GM18861 (cell line): ENCODE measurements around the gene C1orf210.

Experiments used
- ATAC-seq: cut with Tn5 transposase; IDR thresholded peaks from one replicate; pipeline ENCODE4 v1.9.1; 2021; ENCODE audit not compliant: unreplicated experiment

C1orf210 gene

GRCh38 chr1:43312663-43313515 lies 27.5 kb upstream of the C1orf210 start:
- ATAC-seq: no peak

DNA sequence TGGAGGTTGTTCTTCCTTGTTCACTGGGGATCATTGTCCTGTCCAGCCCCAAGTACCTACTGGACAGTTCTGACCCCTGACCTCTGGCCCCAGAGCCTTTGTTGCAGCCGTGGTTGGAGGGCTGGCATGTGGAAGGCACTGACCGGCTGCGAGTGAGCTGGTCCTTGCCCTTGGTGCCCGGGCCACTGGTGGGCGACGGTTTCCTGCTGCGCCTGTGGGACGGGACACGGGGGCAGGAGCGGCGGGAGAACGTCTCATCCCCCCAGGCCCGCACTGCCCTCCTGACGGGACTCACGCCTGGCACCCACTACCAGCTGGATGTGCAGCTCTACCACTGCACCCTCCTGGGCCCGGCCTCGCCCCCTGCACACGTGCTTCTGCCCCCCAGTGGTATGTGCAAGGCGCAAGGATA lies 26.8 kb upstream of the C1orf210 start:
- ATAC-seq: no peak

DNA sequence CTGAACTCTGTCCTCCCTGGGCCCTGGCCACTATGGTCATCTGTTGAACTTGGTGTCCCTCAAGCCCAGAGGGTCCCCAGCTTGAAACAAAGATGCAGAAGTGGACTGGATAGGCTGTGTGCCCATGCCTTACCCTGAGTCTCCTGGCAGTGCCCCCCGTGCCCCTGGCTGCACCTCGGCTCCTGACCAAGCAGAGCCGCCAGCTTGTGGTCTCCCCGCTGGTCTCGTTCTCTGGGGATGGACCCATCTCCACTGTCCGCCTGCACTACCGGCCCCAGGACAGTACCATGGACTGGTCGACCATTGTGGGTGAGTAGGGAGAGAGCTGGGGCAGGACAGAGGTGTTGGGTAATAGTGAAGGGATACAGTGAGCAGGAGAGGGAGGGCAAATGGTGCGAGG lies 26.1 kb upstream of the C1orf210 start:
- ATAC-seq: no peak

GRCh38 chr1:43309405-43310025 lies 24.1 kb upstream of the C1orf210 start:
- no peak for ATAC-seq

DNA sequence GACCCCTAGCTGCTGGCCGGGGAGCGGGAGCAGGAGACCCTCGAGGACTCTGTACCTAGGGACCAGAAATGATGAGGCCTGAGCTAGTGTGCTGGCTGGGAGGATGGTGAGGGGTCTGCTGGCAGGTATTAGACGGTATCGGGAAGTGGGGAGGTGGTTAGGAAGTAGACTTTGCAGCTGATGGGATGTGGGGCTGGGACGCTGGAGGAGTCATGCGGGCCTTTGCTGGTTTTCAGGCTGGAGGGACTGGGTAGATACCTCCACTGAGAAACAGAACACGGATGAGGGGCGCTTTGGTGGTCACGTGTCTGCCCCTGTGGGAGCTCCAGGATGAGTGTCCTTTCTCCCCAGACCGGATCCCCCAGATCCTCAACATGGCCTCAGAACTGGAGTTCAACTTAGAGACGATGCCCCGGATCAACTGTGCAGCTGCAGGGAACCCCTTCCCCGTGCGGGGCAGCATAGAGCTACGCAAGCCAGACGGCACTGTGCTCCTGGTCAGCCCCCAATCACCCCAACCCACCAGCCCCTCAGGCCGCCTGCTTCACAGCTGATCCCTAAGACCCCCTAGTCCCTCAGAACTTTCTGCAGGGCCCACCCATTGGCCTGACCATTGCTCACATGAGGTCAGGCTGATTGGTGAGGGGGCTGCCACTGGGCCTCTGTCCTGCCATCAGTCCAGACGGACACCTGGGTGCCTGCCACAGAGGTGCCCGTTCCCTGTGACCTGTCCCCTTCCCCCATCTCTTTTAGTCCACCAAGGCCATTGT lies 23.4 kb upstream of the C1orf210 start:
- ATAC-seq: no peak

GRCh38 chr1:43307458-43308158 lies 22.2 kb upstream of the C1orf210 start:
- ATAC-seq: no peak

DNA sequence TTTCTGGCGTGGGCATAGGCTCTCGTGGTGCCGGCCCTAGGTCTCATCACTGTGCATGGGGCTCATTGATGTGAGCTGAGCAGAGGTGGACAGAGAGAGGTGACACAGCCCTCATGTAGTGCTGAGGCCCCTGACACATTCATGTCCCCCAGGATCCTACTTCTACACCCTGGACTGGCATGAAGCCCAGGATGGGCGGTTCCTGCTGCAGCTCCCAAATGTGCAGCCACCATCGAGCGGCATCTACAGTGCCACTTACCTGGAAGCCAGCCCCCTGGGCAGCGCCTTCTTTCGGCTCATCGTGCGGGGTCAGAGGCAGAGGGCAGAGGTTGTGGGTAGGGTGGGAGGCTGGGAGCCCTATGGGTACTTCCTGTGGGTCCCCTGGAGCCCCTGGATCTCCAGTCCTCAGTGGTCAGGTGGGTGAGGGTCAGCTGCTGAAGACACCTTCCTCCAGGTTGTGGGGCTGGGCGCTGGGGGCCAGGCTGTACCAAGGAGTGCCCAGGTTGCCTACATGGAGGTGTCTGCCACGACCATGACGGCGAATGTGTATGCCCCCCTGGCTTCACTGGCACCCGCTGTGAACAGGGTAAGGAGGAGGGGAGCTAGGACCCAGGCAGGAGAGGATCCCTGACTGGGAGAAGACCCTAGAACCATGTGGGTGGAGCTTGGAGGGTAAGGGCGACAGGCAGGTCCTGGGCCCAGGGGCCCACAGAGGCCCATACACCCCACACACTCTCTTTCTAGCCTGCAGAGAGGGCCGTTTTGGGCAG lies 21.5 kb upstream of the C1orf210 start:
- no peak for ATAC-seq

DNA sequence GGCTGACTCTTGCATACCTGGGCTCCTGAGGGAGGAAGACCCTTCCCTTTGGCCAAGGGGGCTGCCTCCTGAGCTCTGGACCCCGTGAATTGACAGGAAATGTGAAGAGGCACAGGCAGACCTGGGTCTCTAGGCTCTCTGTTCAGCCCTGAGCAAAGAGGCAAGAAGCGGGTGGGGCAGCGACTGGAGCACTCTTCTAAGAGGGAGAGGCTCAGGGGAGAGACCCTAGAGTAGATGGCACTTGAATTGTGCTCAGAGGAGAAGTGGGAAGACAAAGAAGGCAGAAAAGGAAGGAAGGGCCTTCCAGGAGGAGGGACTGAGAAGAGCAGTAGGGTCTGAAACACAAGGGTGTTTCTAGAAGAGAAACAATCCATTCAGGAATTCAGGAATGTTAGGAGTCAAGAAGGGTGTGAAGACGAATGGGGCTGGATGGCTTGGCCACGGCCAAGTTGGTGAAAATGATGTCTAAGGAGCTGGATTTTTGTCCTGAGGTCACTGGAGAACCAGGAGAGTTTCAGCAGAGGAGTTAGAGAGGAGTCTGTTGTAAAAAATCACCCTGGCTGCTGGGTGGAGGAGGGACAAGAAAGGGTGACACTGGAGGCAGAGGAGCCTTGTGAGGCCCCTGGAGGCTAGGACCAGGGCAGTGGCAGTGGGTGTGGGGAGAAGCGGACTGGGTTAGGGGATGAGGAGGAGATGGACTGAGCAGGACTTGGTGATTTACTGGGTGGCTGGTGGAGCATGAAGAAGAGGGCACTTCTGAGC lies 20.7 kb upstream of the C1orf210 start:
- no peak for ATAC-seq

- no peak for ATAC-seq
Observed at GRCh38 chr1:43305461-43305860, 20.1 kb upstream of the C1orf210 start.

DNA sequence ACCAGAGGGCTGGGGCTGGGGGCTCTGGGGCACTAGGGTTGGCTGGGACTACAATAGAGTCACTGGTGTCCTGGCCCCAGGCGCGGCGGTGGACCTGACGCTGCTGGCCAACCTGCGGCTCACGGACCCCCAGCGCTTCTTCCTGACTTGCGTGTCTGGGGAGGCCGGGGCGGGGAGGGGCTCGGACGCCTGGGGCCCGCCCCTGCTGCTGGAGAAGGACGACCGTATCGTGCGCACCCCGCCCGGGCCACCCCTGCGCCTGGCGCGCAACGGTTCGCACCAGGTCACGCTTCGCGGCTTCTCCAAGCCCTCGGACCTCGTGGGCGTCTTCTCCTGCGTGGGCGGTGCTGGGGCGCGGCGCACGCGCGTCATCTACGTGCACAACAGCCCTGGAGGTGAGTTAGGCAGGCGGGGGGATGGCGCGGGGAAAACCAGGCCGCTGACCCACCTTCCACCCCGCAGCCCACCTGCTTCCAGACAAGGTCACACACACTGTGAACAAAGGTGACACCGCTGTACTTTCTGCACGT lies 19.5 kb upstream of the C1orf210 start:
- ATAC-seq: no peak

DNA sequence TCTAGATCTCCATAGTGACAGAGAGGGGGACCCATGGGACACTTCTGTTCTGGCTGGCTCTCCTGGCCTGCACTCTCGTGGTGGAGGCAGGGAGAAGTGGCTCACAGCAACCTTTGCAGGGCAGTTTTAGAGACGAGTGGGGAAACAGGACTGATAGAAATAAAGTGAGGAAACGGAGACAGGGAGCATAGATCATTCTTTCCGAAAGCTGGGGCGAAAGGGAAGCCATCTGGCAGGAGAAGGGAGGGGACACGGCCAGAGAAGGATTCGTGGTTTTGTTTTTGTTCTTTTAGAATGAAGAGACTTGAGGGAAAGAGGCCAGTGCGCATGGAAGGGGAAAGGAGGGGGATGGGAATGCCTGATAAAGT lies 18.9 kb upstream of the C1orf210 start:
- ATAC-seq: no peak

- no peak for ATAC-seq
Observed at GRCh38 chr1:43303471-43304313, 18.3 kb upstream of the C1orf210 start.

- ATAC-seq: no peak
Observed at GRCh38 chr1:43302721-43303470, 17.5 kb upstream of the C1orf210 start.

DNA sequence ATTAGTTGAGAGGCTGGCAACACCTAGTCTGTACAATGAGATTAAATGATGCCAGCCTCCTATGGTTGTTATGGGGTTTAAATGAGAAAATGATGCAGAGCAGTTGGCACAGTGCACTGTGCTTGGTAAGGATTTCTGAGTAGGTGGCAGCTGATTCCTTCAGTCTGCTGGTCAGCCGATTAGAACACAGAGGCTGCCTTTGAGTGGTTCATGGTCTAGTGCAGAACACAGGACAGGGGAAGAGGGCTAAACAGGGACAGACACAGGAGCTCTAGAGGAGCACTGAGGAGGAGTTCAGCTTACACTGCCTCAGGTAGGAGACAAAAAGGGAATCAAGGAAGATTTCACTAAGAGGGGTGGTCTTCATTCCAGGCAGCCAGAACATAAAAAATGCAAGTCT lies 16.8 kb upstream of the C1orf210 start:
- no peak for ATAC-seq

- no peak for ATAC-seq
Observed at GRCh38 chr1:43300378-43301094, 15.2 kb upstream of the C1orf210 start, which contains the start of gene TIE1. TIE1 (plus strand) TSS chr1:43300982; CDS start chr1:43301072, 90 bp downstream.

DNA sequence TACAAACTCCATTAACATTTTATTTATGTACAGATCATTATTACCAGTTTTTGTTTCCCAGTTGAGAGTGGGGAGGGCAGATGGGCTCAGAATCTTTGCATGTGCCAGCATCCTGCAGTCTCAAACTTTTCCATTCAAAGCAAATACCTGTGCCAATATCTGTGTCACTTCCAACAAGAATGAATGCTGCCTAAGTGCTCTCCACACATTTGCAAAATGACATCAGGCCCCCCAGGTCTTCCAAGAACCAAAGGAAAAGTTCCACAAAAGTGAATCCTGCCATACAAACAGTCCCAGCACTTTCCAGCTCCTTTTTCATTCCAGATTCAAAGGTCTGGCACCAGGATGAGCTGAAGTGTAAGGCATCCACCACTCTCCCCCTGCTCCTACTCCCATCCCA lies 13.7 kb upstream of the C1orf210 start:
- no peak for ATAC-seq

DNA sequence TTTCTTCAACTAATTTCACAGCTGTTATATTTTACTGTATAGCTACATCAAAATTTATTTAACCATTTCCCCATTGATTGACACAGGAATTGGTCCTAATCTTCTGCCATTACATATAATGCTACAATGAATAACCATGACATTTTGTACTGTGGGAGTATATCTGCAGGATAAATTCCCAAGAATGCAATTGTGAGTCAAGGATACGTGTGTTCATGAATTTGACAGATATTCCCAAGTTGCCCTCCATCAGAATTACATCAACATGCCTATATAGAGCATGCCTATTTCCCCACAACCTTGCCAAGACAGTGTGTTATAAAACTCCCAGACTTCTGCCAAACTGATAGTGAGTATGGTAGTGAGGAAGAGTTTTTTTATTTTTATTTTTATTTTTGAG lies 12.7 kb upstream of the C1orf210 start:
- no peak for ATAC-seq
